ENCODE measurements around the gene KBTBD8. TPM values are rescaled to one million over a fixed set of nuclear protein-coding genes. Genes with fewer than 3 reads are reported as not detected.

KBTBD8 gene
- total and polyA plus RNA-seq, 9 of the 15 experiments (the other 6 are each of a cell fraction or from before 2014, with no cell fraction given): 2.7 to 9.1 (median 5.6) TPM

GRCh38 chr3:67030785-67031740 lies 33.0 kb downstream of the KBTBD8 start (continued):
- TF ChIP-seq MXI1 (IDR thresholded peaks at IDR 0.05; ENCODE audit: low read depth, low read length) (no peak), ZNF717 (CRISPR knock-in tag; IDR thresholded peaks at IDR 0.05) (no peak), CHAMP1 (IDR thresholded peaks at IDR 0.05) (no peak), PKNOX1 (IDR thresholded peaks at IDR 0.05) (peak; percentile 88), ZC3H11A (IDR thresholded peaks at IDR 0.05; ENCODE audit: low read depth, low read length) (no peak), PHB (CRISPR knock-in tag; IDR thresholded peaks at IDR 0.05) (no peak), KLF13 (tag; IDR thresholded peaks at IDR 0.05; ENCODE audit: borderline replicate concordance, low read depth) (no peak), KAT7 (CRISPR knock-in tag; IDR thresholded peaks at IDR 0.05; ENCODE audit: borderline replicate concordance) (no peak), ZNF639 (CRISPR knock-in tag; conservative IDR thresholded peaks at IDR 0.05 in 1 of 2, IDR thresholded peaks at IDR 0.05 in 1 of 2) (no peak), MLLT1 (IDR thresholded peaks at IDR 0.05) (no peak), PHF8 (IDR thresholded peaks at IDR 0.05; ENCODE audit: borderline replicate concordance, low read length) (no peak), STAT5B (CRISPR knock-in tag; IDR thresholded peaks at IDR 0.05) (no peak), CSDE1 (IDR thresholded peaks at IDR 0.05) (no peak), HMGN3 (IDR thresholded peaks at IDR 0.05; ENCODE audit: borderline replicate concordance, extremely low read depth, insufficient read length, low read depth, low read length) (no peak)
- TF ChIP-seq, protein P1, sequence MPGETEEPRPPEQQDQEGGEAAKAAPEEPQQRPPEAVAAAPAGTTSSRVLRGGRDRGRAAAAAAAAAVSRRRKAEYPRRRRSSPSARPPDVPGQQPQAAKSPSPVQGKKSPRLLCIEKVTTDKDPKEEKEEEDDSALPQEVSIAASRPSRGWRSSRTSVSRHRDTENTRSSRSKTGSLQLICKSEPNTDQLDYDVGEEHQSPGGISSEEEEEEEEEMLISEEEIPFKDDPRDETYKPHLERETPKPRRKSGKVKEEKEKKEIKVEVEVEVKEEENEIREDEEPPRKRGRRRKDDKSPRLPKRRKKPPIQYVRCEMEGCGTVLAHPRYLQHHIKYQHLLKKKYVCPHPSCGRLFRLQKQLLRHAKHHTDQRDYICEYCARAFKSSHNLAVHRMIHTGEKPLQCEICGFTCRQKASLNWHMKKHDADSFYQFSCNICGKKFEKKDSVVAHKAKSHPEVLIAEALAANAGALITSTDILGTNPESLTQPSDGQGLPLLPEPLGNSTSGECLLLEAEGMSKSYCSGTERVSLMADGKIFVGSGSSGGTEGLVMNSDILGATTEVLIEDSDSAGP (CRISPR knock-in tag; IDR thresholded peaks at IDR 0.05): no peak
